Myocyte (in vitro differentiated cells): ENCODE measurements around the gene HOXC11. TPM values are rescaled to one million over a fixed set of nuclear protein-coding genes. Genes with fewer than 3 reads are reported as not detected.

Experiments used
- DNase-seq: peaks from one replicate; pipeline ENCODE4 v3.0.0-alpha.2; 2012; ENCODE audit warnings: low read depth
- total RNA-seq: library from RNA; depleted of rRNA; stranded (reverse); fragments of >200 nt; gene quantifications from 2 replicates; pipeline ENCODE4 v1.2.3, GENCODE V29; 2014

HOXC11 gene
- total RNA-seq, 1 donor from 2014 or later, result 2.2 TPM

DNA sequence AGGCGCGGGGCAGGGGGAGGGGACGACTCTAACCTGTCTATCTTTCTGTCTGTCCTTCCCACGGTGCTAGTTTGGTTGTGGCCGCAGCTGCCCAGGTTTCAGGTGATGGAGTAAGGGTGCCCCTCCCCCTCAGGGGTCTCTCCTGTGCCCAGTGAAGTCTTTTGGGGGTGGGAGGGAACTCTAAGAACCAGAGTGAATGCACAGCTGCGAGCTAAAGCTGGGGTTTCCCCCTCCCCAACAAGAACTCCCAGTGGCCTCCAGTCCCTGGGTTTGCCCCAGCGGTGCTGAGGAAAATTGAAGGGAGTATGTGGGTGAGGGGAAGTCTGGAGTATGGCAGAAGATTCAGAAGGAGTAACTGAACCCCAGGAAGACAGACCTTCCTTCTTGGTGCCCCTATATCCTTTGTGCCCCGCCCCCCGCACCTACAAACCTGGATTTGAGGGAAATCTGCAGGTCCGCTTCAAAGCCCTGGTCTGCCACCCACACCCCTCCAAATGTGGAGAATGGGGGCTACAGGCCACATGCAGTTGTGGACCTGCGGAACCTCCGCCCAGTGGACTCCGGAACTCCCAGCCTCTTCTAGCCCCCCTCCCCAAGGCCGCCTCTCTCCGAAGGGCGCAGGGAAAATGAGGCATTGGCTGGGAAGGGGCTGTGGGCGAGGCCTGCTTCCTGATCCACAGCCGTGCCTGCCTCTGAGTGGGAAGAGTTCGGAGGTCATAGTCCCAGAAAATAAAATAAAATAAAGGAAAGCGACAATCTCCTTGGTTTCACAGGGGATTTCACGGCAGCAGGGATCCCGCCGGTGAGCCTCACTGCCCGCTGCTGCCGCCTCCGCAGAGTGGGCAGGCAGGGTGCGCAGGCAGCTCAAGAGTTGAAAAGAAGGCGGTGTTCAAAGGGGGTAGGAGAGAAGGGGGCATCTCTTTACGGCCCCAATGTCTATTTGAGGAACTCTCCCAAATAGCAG lies 23.6 kb downstream of the HOXC11 start:
- DNase-seq, result no peak

DNA sequence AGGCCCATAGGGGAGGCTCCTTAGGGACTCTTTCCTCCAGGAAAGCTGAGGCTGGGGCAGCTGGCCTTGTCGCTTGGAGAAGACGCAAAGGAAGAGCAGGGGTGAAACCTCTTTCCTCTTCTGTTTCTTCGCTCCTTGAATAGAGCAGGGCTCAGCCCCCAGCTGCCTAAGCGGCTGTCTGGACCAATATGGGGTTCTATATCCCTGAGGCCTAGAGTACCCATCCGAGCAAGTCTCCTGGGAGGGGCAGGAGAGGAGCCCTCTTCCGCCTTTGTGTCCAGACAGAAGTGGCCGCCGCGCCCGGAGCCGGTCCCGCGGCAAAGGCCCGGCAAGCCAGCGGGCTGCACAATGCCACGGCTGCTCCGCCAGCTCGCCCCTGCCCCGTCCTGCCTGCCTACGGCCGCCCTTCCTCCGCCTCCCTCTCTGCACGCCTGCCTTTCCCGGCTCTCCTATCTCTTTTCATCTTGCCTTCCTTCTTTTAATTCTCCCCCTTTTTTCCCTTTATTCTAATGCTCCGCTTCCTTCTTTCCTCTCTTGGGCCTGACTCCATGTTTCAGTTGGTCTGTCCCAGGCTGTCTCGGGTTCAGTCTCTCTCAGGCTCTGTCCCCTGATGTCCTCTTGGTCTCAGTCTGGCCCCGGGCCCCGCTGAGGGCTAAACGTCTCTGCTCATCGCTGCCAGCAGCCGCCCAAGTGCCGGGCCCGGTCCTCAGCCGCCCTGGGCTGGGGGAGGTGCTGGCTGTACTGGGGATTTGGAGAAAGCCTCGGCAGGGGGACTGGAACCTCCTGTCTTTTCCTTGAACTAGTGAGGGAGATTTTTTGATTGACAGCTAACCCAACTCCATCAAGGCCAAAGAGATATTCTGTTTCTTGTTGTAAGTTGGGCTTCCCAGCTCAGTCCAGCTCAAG lies 24.5 kb downstream of the HOXC11 start:
- DNase-seq, result no peak

DNA sequence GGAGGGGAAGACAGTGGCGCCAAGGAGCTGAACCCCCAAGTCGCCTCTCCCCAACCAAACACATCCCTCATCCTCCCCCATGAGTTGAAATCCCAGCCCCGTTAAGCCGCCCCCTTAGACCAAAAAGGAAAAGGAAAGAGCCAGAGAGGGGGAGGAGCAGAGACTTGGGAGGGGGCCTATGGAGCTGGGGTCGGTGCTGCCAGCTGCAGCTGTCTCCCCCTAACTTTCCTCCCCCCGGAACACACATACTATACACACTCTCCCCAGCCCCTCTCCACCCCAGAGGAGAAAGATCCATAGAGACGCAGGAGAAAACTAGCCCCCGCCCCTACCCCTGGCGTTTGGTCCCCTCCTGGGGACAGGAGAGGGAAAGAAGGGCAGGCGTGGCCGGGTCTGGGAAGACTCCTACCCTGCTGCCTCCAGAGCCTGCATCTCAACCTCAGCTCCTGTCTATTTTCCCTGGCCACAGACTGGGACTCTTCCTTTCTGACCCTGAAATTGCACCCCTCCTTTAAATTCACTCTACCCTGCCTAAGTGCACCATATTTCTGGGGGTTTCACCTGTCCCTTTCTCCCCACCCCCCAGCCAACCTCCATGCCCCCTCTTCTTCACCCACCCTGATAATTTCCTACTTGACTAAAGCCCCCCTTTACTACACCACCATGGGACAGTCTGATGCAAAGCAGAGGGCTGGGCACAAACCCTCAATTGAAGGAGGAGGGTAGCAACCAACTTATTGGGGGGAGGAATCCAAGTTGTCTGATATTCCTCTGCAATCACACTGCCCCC lies 25.4 kb downstream of the HOXC11 start:
- DNase-seq, result no peak

DNA sequence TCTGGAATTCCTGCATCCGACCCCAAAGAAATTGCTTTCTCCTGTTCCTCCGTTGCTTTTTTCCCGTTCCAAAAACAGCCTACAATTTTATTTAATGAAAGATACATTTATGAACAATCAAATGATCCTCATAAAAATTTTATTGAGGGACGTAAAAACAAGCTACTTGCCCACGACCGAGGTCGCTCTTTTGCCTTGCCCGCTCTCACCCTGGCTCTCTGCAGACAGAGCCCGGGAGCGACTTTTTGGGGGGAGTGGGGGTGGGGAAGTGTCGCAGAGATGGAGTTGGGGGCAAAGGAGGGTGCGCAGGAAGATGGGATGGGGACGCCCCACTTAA lies 25.9 kb downstream of the HOXC11 start:
- no peak for DNase-seq

DNA sequence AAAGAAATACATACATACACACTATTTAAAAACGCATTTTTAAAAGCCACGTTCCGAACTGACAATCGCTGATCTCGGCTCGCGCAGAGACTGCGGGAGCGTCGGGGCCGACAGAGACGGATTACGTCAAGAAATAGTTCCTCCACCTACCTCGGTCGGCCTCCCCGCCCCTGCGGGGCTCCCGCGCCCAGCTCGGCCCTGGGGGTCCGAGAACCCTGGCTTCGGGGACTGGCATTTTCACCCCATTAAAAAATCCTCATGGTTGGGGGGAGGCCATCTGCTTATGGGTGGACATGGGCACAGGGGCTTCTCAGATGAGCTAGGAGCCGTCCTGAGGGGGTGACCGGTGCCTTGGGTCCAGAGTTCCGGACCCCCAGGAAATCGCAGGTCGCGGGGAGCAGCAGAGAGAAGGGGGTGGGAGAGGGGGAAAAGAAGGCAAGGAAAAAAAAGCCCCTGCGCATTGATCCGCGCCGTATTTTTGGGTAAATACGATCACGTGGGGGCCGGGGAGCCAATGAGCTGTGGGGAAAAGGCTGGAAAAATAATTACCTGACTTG lies 26.7 kb downstream of the HOXC11 start:
- peak; percentile 93 for DNase-seq

DNA sequence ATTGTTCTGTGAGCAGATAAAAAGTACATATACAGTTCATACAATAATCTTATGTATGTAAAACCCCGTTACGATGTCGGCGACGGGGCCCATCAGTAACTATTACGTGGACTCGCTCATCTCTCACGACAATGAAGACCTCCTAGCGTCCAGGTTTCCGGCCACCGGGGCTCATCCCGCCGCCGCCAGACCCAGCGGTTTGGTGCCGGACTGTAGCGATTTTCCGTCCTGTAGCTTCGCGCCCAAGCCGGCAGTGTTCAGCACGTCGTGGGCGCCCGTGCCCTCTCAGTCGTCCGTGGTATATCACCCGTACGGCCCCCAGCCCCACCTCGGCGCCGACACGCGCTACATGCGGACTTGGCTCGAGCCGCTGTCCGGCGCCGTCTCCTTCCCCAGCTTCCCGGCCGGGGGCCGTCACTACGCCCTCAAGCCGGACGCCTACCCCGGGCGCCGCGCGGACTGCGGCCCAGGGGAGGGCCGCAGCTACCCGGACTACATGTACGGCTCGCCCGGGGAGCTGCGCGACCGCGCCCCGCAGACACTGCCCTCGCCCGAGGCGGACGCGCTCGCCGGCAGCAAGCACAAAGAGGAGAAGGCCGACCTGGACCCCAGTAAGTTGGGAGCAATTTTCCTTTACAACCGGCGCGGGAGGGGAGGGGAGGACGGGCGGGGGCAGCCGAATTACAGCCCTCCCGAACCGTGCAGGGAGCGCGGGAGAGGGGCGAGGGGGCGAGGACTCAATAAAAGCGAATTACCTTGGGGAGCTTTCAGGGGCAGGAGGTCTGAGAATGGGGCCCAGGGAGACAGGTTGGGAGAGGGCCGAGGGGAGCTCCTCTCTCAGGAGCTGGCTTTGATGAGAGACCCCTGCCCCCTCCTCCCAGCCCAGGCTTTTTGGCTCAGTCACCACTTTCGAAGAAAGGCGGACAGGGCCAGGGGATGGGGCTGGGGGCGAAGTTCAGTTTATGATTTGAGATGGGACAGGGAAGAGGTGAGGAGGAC lies 27.5 kb downstream of the HOXC11 start, which contains the start of gene HOXC9:
TSS of gene HOXC9 (plus strand) at position 46 of the 999 bp plus-strand sequence. CDS start at position 74, 28 bp downstream.
- peak; percentile 65 for DNase-seq

DNA sequence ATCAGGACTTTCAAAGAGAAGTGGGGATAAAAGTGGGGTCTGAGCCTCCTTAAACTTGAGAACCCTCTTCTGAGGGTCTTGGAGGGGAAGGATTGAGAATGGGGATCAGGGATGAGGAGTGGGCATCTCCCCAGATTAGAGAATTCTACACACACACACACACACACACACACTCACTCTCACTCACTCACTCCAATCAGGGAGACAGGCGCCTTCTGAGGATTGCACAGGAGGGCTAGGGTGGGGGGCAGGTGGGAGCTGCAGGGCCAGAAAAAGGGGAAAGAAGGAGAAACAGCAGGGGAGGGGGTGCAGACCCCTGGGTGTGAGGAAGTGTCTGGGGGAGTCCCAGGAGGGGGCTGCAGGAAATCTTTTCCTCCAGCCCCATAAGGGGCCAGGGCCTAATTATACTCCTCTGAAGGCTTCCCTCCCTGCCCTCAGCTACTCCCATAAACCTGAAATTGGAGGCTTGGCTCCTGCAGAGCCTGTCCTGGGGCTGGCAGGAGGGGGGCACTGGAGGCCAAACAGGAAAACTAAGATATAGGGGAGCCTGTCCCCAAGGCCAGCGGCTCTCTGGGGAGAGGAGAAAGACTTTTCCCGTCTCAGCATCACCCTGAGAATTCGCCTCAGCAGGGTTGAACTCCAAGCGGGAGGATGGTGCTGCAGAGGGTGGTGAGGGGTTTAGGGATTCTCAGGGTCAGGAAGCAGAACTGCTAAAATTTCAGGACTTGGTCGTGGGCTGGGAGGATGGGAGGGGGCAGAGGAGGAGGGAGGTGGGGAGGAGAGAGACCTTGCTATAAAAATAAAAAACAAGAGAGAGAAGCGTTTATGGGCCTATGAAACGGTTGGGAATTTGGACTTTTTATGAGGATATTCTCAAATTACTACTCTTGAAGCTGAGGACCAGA lies 28.6 kb downstream of the HOXC11 start:
- no peak for DNase-seq

DNA sequence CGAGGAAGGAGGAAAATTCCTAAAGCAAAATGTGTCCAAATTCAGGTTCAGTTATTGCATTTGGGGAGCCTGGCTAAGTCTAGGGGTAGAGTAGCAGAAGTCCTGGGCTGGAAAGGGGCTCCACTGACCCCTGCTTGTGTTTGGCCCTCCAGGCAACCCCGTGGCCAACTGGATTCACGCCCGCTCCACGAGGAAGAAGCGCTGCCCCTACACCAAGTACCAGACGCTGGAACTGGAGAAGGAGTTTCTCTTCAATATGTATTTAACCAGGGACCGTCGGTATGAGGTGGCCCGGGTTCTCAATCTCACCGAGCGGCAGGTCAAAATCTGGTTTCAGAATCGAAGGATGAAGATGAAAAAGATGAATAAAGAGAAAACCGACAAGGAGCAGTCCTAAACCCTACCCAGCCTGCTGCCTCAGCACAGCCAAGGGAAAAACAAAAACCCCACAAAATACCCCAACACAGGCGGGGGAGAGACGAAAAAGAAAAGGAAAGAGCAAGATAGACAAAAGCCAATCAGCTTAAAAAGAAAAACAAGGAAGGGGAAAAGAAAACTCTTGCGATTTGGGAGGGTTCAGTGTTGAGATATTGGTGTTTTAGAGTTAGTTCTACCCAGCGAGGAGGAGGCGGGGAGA lies 29.5 kb downstream of the HOXC11 start:
- no peak for DNase-seq

DNA sequence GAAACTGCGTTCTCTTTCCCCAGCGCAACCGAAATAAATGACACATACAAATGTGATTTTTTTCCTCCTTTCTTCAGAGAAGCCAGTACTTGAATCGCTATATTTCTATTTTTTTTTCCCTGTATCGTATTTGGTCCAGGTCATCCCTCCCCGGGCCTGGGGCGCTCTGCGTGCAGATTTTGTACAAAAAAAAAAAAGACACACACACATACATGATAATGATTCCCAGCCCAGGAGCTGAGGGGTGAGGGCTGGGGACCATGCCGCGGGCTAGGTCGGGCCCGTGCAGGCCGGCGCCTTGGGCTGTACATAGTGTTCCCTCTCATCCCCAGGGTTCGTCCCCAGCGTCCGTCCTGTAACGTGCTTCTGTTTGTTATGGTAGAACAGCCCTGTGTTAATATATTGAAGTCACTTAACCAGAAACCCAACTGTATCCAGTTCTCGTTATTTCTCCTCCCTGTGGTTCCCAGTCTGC lies 30.0 kb downstream of the HOXC11 start:
- no peak for DNase-seq

DNA sequence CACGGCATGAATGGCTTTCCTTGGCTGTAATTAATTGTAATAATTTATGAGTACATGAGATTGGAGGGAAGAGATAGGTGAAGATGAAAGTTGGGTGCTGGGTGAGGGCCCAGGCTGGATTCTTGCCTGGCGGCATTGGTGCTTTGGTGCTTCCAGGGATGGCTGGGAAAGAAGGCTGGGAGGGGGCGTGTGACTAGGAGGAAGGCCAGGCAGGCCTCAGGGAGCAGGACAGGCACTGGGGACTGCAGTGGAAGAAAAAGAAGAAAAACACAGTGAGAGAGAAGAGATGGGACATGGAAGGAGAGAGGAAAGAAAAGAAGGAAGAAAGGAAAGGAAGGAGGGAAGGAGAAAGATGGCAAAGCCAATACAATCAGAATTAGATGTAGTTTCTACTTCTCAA lies 30.7 kb downstream of the HOXC11 start:
- no peak for DNase-seq

DNA sequence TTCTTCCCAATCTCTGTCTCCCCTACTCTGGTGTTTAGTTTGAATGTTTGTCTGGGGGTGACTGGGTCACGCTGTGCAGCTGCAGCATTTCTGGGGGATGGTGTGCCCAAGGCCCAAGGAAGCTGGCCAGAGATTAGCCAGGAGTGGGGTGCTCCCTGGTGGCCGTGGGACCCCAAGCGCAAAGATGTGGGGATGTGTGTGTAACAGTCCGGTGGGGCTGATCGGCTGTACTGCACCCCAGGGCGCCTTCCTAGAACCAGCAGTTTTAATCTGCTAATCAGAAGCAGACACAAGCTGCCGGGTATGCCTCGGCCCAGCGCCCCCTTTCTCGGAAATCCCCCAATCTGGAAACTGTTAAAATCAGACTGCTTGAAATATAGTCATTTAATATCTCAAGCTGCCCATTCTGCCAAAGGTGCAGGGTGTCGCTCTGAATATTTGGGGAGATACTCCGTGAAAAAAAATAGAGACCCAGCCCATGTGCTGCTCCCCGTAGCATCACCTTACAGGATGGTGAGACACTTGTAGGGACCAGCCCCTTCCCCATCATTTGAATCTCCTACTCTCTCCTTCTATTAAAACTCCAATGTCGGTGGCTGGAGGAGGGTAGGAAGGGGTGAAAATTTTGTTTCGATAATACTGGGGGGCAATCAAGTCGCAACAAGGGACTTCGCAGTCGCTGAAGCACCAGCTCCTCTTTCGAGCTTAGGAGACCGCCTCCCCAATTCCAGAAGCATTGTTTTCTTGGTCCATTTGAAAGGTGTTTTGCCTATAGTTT lies 31.3 kb downstream of the HOXC11 start:
- DNase-seq, result no peak

DNA sequence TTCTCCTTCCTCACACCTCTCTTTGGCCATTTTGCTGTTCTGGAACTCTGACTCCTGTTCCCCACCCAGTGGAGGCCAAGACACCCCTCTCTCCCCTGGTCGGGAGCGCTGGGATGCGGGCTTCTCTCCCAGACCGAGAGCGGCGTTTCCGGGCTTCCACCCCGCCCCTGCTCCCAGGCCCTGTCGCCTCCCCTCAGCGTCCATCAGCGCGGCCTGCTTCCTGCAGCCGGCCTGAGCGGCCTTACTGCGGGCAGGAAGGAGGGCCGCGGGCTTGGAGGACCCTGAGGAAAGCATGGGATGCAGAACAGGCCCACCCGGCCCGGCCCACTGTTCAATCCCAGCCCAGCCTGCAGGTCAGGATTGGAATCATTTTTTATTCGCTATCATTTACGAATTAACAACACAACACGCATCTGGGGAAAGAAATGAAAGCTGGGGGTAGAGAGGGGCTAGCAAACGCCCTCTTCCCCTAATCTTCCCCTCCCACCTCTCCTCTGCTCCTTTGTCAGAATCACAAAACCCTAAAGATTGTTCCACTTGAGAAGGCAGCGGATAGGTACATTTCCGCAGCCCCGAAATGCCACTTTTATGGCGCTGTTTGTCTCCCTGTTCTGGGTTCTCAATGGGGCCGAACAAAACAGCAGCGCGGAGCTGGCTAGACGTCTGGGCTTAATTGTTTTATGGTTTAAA lies 32.1 kb downstream of the HOXC11 start:
- DNase-seq, result peak; percentile 74

DNA sequence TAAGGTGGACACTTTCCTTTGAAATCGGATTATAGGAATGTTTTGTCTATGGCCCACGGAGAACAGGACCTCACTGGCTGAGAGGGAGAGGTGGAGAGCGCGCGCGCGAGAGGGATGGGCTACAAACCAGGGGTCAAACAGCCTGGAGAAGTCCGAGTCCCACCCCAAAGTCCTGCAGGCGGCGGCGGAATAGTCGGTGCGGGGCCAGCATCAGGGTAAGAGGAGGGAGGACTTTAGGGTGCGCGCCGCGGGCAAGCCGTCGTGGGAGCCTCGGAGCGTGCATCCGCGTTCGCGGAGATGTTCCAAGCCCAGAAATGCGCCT lies 32.6 kb downstream of the HOXC11 start:
- DNase-seq, result no peak

DNA sequence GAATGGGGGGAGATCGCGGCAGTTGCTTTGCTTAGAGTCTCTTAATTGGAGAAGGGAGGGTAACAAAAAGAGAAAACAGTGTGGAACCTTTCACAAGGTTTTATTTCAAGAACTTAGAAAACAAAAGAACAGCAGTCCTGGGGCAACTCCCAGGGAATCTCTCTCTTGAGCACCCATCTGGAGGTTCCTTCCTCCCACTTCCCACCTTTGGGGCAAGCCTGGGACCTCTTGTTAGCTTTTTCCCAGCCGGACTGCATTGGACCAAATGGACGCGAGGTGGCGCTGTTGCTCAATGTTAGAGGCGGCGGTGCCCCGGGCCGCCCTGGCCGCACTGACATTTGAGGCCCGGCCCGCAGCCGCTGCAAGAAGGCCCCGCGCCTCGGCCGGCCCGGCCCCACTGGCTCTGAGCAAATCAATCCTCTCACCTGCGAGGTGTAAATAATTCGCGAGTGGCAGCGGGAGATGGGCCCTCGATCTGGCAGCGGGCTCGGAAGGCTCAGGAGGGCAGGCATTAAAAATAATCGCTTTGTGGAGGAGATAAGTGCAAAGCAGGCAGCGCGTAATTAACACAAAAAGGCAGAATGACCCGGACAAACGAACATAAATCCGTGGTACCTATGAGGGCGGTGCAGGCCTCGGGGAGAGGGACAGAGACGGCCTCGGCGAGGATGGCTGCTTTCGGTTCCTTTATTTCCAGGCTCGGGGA lies 33.1 kb downstream of the HOXC11 start:
- DNase-seq, result peak; percentile 95

DNA sequence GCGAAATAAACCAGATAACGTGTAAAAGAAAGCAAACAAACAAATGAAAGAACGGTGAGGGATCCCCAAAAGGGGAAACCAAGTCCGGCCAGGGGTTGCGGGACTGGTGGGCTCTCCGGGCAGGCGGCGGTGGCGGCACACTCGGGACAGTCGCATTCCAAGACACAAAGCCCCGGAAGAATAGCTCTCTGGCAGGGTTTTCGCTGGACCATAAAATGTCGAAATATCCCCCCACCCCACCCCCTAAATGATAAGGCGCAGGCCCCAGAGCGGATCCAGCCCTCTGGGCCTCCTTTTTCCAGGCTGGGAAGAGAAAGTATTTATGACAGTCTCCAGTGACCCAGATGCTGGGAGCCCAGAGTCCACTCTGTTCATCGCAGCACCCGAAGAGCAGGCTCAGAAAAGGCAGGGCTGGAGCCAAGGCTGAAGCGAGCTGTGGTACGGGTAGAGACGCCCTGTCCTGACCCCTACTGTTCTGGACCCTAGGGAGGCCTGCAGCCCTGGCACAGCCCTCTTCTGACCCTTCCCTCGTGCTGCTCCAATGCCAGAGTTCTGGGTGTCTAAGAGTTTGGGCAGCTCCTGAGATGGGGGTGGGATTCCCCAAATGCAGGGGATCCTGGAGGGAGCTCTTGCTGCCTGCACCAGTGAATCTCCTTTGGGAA lies 33.8 kb downstream of the HOXC11 start:
- no peak for DNase-seq
